RPMI8226 (cell line): Measurements from ENCODE around the gene TRIM71.
"Not testable (repeated sequence)": the region's sequence is repeated elsewhere in the genome, so short reads cannot be mapped to it uniquely, and the experiment has no call there.

ENCODE experiments used
- DNase-seq: peaks from one replicate; pipeline ENCODE4 v3.0.0-alpha.2; 2015

TRIM71 gene

DNA sequence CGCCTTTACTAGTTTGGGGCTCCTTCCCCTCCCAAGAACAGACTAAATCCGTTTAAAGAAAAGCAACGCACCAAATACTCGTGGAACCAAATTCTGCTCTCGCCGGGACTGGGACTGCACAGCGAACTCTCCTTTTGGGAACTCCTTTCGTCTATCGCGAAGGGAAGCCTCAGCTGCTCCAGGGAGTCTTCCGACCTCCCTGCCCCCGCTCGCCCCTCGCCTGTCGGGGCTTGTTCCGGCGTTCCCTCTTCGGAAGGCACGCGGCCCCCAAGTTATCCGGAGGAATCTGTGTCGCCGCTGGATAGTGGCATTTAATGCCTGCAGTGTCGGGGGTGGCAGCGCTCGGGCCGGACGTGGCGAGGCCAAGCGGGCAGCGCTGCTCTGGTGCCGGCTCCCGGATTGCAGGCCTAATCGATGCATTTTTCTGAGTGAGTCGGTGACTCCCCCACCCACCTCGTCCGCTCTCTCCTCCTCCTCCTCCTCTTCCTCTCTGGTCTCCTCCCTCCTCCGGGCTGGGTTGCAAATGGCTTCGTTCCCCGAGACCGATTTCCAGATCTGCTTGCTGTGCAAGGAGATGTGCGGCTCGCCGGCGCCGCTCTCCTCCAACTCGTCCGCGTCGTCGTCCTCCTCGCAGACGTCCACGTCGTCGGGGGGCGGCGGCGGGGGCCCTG is at the start of gene TRIM71:
Gene TRIM71, plus strand, starts transcription at position 440 of the 671 bp plus-strand sequence. Its CDS starts 84 bp downstream, at position 524.
- DNase-seq = no peak

DNA sequence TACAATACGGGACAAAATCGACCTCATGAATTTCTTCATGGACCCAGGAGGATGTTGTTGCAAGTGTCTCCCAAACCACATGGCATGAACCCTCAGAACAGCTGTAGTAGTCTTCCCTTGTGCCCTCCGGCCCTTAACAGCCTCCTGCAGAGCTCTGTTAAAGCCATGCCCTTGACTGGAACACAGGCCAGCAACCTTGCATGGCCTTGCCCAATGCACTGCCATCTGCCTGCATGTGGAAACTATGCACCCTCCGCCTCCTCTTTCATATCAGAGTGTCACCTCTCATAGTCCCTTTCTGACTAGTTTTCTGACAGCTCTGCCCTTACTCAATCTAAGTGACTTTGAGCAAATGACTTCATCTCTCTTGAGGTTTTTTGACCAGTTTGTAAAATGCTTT is 39.4 kb upstream of the TRIM71 start:
- DNase-seq = no peak

DNA sequence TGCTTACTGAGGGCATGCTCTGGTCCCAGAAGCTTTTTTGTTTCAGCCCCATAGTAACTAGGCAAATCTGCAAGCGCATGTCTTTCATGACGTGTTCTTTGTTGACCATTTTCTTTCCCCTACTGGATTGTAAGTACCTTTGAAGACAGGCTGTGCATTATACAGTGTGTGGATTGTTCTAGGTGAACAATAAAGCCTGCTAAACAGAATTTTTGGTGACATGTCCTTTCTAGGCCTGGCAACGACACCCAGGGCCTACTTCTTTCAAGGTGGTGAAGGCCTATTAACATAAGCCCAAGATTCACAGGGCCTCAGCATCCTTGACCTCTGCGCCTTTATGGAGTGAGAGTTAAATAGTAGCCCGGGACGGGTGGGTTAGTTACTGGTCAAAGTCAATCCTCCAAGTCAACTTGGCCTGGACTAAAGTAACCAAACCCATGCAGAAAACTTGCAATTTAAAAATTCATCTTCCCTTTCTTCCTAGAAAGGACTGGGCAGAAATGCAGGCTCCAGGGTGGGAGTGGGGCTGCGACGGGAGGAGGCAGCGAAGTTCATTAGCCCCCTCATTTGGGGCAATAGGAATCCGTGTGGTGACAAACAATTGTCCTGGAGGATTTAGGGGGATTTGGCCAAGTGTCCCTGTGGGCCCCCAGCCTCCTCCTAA is 37.6 kb upstream of the TRIM71 start:
- DNase-seq = no peak

DNA sequence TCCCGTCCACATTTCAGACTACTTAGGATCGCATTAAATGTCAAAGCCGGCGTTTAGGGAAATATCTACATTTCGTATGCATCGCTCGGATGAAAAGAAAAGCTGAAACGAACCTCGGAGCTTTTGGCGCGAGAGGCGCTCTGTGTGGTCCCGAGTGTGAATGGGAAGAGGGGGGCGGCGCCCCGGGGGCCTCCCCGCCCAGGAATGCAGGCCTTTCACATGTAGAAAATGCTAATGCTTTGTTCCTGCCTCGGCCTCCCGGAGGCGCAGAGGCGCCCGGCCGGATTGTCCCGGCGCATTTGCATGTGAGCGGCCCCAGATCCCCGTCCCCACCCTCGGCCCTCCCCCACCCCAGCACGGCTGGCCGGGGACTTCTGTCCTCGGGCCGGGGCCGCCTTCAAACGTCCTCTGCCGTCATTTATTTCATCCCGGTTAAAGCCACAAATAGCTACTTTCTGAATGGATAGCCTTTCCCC is 37.0 kb upstream of the TRIM71 start:
- DNase-seq = peak; percentile 44

DNA sequence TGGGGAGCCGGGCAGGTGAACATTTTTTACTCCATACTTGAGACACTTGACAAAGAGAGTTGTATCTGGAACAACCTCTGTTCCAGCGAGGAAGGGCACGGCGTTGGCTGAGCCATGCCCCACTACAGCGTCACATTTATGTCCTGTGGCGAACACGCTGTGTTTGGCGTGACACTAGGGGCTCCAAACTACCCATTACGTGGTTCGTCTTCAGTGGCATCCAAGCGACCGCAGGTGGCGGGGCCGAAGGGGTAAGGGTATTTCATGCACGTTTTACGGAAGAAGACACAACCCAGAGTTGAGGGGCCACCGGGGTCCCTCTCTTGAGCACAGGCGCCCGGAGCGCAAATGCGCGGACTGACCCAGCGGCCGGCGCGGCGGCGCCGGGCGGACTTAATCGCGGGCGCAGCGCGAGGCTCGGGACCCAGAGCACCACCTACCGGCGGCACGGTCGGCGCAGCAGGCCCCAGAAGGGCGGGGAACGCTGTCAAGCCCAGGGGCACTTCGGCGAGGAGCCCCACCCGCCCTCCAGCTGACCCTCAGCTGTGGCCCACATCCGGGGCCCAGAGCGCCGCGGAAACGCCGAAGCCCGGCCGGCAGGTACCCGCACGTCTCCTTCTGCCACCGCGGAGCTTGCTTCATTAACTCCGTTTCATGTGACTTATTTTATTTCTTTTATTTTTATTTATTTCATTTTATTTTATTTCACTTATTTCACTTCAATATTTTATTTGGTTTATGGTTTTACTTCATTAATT is 36.4 kb upstream of the TRIM71 start:
- DNase-seq = peak; percentile 84

DNA sequence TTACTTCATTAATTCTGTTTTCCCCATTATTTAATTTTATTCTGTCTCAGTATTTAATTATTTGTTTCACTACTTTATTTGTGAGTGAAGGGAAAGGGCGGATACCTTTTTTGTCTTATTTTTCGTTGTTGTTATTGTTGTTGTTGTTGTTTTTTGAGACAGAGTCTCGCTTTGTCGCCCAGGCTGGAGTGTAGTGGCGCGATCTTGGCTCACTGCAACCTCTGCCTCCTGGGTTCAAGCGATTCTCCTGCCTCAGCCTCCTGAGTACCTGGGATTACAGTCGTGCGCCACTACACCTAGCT is 35.9 kb upstream of the TRIM71 start:
- not testable (repeated sequence) for DNase-seq

DNA sequence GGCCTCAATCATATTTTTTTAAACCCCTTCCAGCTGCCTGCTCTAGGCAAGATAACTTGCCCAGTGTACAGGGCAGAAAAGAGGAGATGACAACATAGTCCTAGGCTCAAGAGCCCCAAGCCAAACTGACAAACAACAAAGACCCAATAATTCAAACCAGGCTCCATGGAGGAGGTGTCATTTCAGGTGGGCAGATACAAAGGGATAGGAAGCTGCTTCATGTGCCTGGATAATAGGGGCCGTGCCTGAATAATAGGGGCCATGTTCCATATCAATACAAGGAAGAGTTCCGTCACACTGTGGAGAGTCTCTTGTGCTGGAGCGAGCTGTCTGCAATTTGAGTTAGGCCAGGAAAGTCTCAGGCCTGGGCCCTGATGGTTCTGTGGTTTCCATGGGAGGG is 35.4 kb upstream of the TRIM71 start:
- DNase-seq = no peak

DNA sequence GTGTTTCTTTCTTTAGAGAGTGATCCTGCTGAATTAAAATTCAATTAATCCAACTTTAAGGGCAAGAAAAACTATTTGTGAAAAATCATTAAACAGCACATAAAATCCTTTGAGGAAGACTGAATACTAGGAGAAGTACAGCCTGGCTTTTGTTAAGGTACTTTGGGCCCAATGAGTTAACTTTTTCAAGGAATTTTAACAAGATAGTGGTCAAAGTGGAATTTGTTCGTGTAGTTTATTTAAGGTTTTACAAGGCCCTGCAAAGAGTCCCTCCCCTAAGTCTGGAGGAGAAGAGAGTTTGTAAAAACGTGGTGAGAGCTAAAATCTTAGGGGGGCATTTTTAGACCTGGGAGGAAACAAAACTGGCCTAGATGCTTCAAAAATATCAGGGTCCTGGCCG is 26.0 kb upstream of the TRIM71 start:
- DNase-seq = no peak

DNA sequence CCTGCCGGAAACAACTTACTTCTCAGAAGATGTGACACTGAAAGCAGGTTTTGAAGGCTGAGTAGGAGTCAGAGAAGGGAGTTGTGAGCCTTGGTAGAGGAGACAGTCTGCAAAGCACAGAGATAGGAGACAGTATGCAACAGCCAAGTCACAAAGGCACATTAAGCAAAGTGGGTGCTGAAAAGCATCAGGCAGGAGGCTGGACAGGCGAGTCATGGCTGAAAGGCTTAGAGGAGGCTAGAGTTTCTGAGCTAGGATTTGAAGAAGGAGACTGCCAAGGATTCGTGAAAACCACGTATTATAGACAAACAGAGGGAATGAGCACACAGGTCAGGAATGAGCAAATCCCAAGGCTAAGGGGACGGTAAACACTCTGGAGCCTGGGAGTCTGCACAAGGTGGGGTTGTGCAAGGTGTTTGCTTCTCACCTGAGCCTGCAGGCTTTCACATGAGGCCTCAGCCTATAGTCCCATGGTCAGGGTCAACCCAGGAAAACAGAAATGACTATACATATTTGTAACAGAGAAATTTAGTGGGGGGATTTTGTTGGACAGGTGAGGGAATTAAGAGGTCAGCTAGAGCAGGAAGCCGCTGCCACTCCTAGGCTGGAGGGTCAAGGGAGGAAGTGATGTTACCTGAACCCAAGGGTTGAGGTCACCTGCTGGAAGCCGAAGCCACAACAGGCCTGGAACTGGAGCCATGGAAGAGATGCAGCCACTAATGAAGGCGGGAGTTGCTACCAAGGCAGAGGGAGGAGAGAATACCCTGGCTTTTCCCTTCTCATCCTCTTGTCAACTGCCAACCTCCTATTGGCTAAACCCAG is 23.1 kb upstream of the TRIM71 start:
- DNase-seq = no peak

DNA sequence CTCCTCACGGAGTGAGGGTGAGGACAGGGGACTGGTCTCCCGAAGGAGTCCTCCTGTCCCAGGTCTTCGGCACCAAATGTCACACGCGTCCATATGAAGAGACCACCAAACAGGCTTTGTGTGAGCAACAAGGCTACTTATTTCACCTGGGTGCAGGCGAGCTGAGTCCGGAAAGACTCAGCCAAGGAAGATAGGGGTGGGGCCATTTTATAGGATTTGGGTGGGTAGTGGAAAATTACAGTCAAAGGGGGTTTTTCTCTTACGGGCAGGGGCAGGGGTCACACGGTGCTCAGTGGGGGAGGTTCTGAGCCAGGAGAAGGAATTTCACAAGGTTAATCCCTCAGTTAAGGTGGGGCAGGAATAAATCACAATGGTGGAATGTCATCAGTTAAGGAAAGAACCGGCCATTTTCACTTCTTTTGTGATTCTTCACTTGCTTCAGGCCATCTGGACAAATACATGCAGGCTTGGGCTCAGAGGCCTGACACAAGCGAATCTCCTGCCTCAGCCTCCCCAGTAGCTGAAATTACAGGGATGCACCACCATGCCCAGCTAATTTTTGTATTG is 21.3 kb upstream of the TRIM71 start:
- DNase-seq = not testable (repeated sequence)

DNA sequence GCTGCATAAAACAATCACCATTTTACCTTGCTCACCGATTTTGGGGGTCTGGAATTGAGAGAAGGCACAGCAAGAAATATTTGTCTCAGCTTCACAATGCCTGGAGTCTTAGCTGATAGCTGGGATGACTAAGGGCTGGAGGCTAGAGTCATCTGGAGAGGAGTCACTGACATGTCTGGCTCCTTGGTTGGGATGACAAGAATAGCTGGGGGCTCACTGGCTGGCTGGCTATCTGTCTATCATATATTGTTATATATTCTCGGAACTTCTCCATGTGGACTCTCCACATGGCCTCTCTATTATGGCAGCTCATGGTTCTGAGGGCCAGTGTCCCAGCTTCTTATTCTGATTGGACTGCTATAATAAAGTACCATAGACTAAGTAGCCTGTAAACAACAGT is 20.0 kb upstream of the TRIM71 start:
- no peak for DNase-seq

DNA sequence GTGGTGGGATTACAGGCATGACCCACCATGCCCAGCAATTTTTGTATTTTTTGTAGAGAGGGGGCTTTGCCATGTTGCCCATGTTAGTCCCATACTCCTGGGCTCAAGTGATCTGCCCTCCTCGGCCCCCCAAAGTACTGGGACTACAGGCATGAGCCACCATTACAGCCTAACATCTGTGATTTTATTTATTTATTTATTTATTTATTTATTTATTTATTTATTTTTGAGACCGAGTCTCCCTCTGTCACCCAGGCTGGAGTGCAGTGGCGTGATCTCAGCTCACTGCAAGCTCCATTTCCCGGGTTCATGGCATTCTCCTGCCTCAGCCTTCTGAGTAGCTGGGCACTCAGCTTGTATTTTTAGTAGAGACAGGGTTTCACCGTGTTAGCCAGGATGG is 16.4 kb upstream of the TRIM71 start:
- DNase-seq = not testable (repeated sequence)

DNA sequence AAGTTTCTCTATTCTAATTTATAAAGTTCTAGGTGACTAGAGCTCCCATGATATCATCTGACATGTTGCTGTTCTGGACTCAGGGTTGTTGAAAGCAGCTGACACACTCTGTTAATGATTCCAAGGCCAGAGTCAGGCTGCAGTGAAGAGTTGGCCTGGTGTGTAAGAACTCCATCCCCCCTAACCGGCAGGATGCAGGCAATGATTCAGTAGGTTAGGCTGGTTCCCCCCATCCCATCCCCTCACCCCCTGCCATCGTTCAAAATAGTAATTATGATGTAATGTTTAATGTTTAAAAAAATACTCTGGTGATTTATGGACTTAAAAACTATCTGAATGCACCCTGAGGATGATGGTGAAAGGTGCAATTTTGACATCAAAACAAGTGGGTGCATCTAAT is 4.6 kb upstream of the TRIM71 start:
- DNase-seq = no peak

DNA sequence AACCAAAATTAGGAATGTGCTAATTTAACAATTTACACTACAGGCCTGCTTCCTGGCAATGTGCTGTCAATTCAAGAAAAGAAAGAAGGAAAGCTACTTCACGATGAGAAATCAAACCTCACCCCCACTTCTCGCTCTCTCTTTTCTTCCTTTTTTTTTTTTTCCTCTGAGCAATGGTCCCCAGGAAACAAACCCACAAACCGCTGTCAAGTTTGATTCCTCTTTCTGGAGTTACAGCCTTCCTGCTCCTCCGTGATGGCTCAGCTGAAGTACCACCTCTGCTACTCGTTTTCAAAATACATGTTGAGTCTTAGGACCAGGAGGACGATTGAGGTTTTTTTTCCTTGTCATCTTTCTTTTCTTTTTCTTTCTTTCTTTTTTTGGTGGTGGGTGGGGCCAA is 3.4 kb upstream of the TRIM71 start:
- DNase-seq = no peak

DNA sequence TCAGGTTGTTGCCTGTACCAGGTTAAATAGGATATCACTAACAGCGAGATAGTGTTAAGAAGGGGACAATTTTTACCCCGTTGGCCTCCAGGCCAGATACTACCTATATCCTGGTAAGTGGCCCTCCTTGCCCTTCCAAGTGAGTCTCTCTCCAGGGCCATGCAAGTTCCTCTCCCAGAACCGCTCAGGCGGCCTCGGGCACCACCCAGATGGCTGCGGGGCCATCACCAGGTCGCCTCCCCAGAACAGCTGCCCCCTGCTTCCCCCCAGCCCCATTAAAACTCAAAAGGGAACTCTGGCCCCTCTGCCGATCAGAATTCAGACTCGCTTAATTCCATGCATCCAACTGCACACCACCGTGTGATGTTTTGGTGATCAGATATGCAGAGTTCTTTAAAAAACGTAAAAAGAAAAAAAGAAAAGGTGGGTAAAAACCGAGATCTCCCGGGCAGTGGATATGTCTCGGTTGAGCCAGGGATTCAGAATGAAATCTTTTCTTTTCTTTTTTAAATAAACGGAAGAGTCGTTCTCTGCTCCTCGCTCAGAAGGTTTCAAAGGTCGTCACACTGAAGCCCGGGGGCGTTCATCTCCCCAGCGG is 1.9 kb upstream of the TRIM71 start:
- DNase-seq = no peak

DNA sequence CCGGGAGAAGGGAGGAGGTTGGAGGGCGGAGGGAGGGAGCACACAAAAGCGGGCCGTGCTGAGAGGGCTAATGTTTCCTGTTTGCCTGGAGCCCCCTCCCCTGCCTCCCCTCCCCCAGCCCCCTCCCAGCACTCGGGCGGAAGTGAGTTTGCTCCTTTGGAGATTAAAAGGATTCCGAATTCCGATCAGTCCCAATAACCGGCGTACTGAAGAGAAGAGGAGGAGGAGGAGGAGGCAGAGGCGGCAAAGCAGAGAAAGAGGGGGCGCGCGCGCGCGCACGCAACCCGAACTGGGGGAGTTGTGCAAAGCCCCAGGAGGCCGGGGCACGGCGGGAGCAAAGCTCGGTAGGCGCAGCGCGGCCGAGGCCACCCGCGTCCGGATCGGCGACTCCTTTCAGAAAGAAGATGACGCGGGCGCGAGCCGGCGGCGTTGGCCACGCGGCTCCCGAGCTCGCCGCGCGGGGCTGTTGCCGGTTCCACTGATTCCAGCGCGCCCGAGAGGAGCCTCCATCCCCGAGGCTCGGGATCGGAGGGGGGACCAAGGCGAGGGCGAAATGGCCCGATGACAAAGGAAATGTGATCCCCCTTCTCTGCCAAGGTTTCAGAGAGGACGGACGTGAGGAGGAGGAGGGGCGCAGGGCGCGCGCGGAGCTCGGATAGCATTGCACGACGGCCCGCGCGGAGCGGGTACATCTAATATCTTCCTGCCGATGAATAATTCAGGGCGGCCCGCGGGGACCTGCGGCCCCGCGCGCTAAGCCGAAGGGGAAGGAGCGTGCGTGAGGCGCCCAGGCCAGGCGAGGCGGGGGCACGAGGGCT is 1.1 kb upstream of the TRIM71 start:
- no peak for DNase-seq

DNA sequence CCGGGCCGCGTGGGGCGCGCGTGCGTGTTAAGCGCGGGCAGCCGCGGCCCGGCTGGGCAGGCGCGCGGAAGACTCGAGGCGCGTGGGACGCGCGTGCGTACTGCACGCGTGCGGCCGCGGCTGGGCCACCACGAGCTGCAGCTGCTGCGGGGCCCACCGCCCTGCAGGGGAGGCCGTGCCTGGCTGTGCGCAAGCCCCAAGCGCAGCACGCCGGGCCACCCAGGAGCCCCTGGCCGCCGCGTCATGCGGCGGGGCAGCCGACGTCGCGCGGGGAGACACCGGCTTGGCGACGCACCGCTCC is 590 bp upstream of the TRIM71 start:
- DNase-seq = no peak

DNA sequence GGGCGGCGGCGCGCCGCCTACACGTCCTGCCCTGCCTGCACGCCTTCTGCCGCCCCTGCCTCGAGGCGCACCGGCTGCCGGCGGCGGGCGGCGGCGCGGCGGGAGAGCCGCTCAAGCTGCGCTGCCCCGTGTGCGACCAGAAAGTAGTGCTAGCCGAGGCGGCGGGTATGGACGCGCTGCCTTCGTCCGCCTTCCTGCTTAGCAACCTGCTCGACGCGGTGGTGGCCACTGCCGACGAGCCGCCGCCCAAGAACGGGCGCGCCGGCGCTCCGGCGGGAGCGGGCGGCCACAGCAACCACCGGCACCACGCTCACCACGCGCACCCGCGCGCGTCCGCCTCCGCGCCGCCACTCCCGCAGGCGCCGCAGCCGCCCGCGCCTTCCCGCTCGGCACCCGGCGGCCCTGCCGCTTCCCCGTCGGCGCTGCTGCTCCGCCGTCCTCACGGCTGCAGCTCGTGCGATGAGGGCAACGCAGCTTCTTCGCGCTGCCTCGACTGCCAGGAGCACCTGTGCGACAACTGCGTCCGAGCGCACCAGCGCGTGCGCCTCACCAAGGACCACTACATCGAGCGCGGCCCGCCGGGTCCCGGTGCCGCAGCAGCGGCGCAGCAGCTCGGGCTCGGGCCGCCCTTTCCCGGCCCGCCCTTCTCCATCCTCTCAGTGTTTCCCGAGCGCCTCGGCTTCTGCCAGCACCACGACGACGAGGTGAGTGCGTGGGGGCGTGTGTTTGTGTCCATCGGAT is 602 bp downstream of the TRIM71 start:
- DNase-seq = no peak

DNA sequence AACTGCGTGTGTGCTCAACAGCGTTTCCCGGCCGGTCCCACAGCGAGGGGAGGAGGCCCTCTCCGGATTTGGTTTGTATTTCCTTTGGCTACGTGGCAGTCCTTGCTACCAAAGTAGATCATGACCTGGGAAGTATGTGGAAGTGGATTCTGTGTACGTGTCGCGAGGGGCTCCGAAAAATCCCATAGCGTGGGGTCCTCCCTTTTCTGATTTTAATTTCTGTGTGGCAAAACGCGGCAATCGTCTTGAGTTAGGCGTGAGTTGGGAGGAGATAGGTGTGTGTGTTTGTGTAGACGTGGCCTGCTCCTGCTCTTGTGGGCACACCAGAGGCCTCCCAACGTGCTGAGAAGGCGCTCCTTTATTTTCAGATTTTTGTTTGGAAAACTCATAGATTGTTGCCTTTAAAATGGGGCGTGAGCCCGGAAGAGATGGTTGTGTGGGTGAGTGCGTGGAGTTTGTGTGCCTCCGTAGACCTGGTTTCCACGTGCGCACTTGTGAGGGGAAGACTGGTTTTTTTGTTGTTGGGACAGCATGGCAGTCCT is 1.2 kb downstream of the TRIM71 start:
- DNase-seq = no peak

DNA sequence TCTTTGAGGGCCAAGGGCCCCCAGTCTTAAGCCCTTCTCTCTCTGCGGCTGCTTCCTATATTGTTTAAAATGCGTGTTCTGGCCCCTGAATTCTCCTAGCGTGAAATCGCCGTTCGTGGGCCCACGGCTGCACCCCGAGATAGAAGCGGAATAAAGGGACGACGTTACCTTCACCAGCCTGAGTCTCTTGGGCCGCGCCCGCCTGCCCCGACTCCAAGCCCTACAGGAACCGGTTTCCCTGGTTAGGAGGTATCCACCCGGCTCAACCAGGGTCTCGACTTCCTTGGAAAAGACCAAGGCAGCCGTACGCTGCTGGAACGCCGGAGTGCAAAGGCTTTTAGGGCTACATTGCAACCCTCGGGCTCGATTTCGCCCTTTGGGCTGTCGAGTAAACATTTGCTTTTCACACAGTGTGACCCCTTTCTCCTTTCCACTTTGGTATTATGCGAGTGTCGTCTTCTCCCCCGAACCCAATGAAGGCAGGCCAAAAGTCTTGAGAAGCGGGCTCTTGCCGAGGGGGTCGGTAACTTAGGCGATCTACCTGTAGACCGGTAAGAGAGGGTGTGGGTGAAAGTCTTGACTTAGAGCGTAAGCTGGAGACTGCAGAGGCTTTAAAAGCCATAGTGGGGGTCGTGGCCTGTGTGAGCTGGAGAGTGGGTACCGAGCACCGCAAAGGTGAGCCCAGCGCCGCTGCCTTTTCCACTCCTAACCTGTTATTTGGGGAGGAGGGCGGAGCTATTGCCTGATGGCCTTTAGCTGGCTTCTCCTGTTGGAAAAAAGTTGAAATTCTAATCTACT is 2.0 kb downstream of the TRIM71 start:
- no peak for DNase-seq
